GM19463 (cell line): ENCODE results near the gene CMSS1.

Experiments
- ATAC-seq: cut with Tn5 transposase; IDR thresholded peaks from one replicate; pipeline ENCODE4 v1.9.1; 2021; ENCODE audit warnings: mild to moderate bottlenecking, moderate library complexity; ENCODE audit not compliant: unreplicated experiment

CMSS1 gene

GRCh38 chr3:99954914-99955644 lies 137.4 kb downstream of the CMSS1 start:
- ATAC-seq = no peak

- ATAC-seq = no peak
These were observed 138.3 kb downstream of the CMSS1 start for GRCh38 chr3:99955773-99956562.

GRCh38 chr3:99957151-99957796 lies 139.6 kb downstream of the CMSS1 start:
- no peak for ATAC-seq

GRCh38 chr3:99958222-99958912 lies 140.7 kb downstream of the CMSS1 start:
- ATAC-seq = no peak

GRCh38 chr3:99960123-99960878 lies 142.6 kb downstream of the CMSS1 start:
- no peak for ATAC-seq

- no peak for ATAC-seq
These were observed 143.3 kb downstream of the CMSS1 start for GRCh38 chr3:99960941-99961340.

GRCh38 chr3:99961756-99962515 lies 144.3 kb downstream of the CMSS1 start:
- no peak for ATAC-seq

- ATAC-seq = no peak
These were observed 145.0 kb downstream of the CMSS1 start for GRCh38 chr3:99962703-99963102.

- ATAC-seq = no peak
These were observed 147.4 kb downstream of the CMSS1 start for GRCh38 chr3:99965077-99965476.

GRCh38 chr3:99965681-99966408 lies 148.2 kb downstream of the CMSS1 start:
- no peak for ATAC-seq

GRCh38 chr3:99966662-99967416 lies 149.2 kb downstream of the CMSS1 start:
- no peak for ATAC-seq

- ATAC-seq = no peak
These were observed 150.1 kb downstream of the CMSS1 start for GRCh38 chr3:99967796-99968195.

GRCh38 chr3:99969136-99969535 lies 151.5 kb downstream of the CMSS1 start:
- no peak for ATAC-seq

- peak; percentile 98 for ATAC-seq
These were observed 152.5 kb downstream of the CMSS1 start for GRCh38 chr3:99970198-99970597.

GRCh38 chr3:99971761-99972160 lies 154.1 kb downstream of the CMSS1 start:
- no peak for ATAC-seq

GRCh38 chr3:99972380-99973104 lies 154.9 kb downstream of the CMSS1 start:
- no peak for ATAC-seq

GRCh38 chr3:99974989-99975388 lies 157.3 kb downstream of the CMSS1 start:
- no peak for ATAC-seq

- no peak for ATAC-seq
These were observed 158.9 kb downstream of the CMSS1 start for GRCh38 chr3:99976584-99976983.
